Activated CD8-positive, alpha-beta T cell treated with anti-CD3 and anti-CD28 coated beads, Interleukin-2, amount 10 ng/mL, durations not matched to agents 7 days and 5 days (primary cell): Measurements from ENCODE around the gene BLTP2. TPM values are rescaled to one million over a fixed set of nuclear protein-coding genes. Genes with fewer than 3 reads are reported as not detected.
"Not testable (repeated sequence)": the region's sequence is repeated elsewhere in the genome, so short reads cannot be mapped to it uniquely, and the experiment has no call there.

Experiments used
- ATAC-seq: fragments of 150-1000 bp; cut with Tn5 transposase; one replicate; pipeline ENCODE4 v1.10.0; 2021; ENCODE audit warnings: moderate library complexity
- CTCF ChIA-PET: fragments of 350-600 bp; sonication (Branson Sonifier 250); formaldehyde crosslinking; loops from one replicate; lab custom pipeline; 2021; ENCODE audit warnings: antibody characterized with exemption; lab: Charles Lee
- POLR2A ChIA-PET: fragments of 350-600 bp; sonication (Branson Sonifier 250); formaldehyde crosslinking; loops from one replicate; lab custom pipeline; 2021; ENCODE audit warnings: antibody characterized with exemption; lab: Charles Lee
- DNase-seq: peaks from one replicate; pipeline ENCODE4 v3.0.0-alpha.2; 2020
- H3K27ac Mint-ChIP-seq: one replicate; pipeline ENCODE4 v1.8.0; 2021; ENCODE audit warnings: mild to moderate bottlenecking, mixed read lengths
- H3K27me3 Mint-ChIP-seq: one replicate; pipeline ENCODE4 v1.8.0; 2021; ENCODE audit warnings: low read depth, mixed read lengths
- H3K36me3 Mint-ChIP-seq: one replicate; pipeline ENCODE4 v1.8.0; 2021; ENCODE audit warnings: low read depth, mixed read lengths
- H3K4me1 Mint-ChIP-seq: one replicate; pipeline ENCODE4 v1.8.0; 2021; ENCODE audit warnings: low read depth, mixed read lengths
- H3K4me3 Mint-ChIP-seq: one replicate; pipeline ENCODE4 v1.8.0; 2021; ENCODE audit warnings: mild to moderate bottlenecking, mixed read lengths
- H3K9me3 Mint-ChIP-seq: one replicate; pipeline ENCODE4 v1.8.0; 2022; ENCODE audit warnings: mixed read lengths; ENCODE audit not compliant: insufficient read depth
- total RNA-seq, 2 experiments: library from RNA; stranded (reverse); gene quantifications; one replicate each; pipeline ENCODE4 v1.2.3, GENCODE V29; 2021

The BLTP2 gene
- total RNA-seq, 2 experiments from 2014 or later, result 162 to 169 TPM

DNA sequence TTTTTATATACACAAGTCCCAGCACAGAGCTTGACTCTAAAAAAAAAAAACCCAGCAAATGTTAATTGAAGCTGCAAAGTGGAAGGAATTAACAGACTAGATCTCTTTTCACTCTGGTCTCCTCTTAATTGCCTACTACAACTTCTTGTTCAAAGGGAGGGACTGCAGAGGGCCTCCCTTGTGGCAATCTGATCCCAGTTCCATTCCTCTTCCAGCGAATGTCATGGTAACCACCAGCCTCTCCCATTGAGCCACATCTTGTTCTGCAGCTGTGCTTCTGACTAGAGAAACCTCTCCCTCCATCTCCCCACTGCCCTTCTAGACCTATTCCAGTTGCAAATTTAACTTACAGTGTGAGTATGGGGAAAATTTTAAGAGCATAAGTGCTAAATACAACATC is 22.9 kb upstream of the BLTP2 start:
- H3K4me3 Mint-ChIP-seq, result no peak overlapping the region
- no peaks in the 10 kb centered on the region for H3K9me3 Mint-ChIP-seq
- ChIA-PET CTCF (interaction anchor here (0.8 to 1.6 kb wide), 4 partner anchors 15 to 24 kb away, joined by 3 to 11 read pairs (median 4); no protein-coding TSS in a partner anchor), POLR2A (interaction anchor here (0.9 to 1.3 kb wide), 2 partner anchors 21 to 23 kb away, joined by 3 to 4 read pairs; partner anchors contain the start of gene BLTP2)
- ATAC-seq (no peak), DNase-seq (no peak)
- peaks cover 38% of the 10 kb centered on the region for H3K36me3 Mint-ChIP-seq
- no peak overlapping the region for H3K27ac Mint-ChIP-seq
- H3K4me1 Mint-ChIP-seq, result peaks cover 34% of the 10 kb centered on the region
- H3K27me3 Mint-ChIP-seq, result no peaks in the 10 kb centered on the region

DNA sequence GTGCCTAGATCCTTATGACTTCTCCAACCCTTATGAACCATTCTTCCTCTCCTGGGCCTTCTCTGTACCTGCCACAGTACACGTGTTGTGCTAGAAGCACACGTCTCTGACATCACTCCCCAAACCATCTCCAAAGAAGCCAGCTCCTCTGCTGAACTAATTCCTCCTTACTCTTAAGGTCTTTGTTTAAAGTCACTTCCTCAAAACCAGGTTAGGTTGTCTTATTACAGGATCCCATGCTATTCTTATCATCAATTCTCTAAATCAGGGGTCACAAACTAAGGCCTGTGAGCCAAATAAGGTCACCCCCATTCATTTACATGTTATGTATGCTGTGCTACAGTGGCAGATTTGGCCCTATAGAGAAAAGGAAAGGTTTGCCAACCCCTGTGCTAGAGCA is 21.0 kb upstream of the BLTP2 start:
- ChIA-PET POLR2A (interaction anchor here (0.7 kb wide), 1 partner anchor 21 kb away, joined by 3 read pairs; the partner anchor contains the start of gene BLTP2), CTCF (no interaction called here)
- DNase-seq (no peak), ATAC-seq (no peak)
- H3K9me3 Mint-ChIP-seq, result no peaks in the 10 kb centered on the region
- H3K27ac Mint-ChIP-seq, result no peak overlapping the region
- H3K4me1 Mint-ChIP-seq, result peaks cover 36% of the 10 kb centered on the region
- no peaks in the 10 kb centered on the region for H3K27me3 Mint-ChIP-seq
- H3K4me3 Mint-ChIP-seq, result no peak overlapping the region
- peaks cover 36% of the 10 kb centered on the region for H3K36me3 Mint-ChIP-seq

DNA sequence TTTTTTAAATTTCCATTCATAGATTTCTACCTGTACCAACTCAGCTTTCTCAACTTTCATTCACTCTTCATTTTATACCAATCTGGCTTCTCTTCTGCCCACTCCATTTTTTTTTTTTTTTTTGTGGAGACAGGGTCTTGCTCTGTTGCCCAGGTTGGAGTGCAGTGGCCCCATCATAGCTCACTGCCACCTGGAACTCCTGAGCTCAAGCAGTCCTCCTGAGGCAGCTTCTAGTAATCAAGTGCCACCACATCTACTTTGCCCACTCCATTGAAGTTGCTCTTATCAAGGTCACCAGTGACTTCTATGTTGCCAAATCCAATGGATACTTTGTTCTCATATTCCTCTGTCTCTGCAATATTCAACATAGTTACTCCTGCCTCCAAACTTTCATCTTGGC is 18.8 kb upstream of the BLTP2 start:
- DNase-seq (no peak), ATAC-seq (no peak)
- peak overlapping the region; percentile 99 for H3K4me3 Mint-ChIP-seq
- H3K27ac Mint-ChIP-seq, result peak overlapping the region; percentile 100
- peaks cover 46% of the 10 kb centered on the region for H3K4me1 Mint-ChIP-seq
- no peaks in the 10 kb centered on the region for H3K27me3 Mint-ChIP-seq
- H3K36me3 Mint-ChIP-seq, result peaks cover 44% of the 10 kb centered on the region
- ChIA-PET CTCF (interaction anchor here (5.3 kb wide), 1 partner anchor 19 kb away, joined by 104 read pairs; the partner anchor contains the start of gene BLTP2), POLR2A (no interaction called here)
- H3K9me3 Mint-ChIP-seq, result no peaks in the 10 kb centered on the region

DNA sequence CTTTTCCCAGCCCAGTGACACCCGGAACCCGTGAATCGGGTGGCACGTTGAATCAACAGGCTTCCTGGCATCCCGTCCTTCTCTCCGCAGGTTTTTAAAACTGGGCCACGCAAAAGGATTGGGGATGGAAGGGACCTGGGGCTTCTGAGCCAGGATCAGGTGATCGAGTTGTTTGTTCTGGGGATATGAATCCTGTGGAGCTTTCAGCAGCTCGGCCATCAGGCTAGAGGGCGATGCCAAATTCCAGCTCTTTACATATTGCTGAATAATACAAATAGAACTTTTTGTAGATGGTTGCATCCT is 17.5 kb upstream of the BLTP2 start:
- Mint-ChIP-seq H3K27ac (peak overlapping the region; percentile 100), H3K9me3 (no peaks in the 10 kb centered on the region), H3K36me3 (peaks cover 46% of the 10 kb centered on the region), H3K4me1 (peaks cover 37% of the 10 kb centered on the region), H3K4me3 (peak overlapping the region; percentile 99), H3K27me3 (no peaks in the 10 kb centered on the region)
- ATAC-seq (no peak), DNase-seq (no peak)
- POLR2A ChIA-PET, result interaction anchor here (0.9 to 2.9 kb wide), 10 partner anchors 17 to 327 kb away, joined by 3 to 67 read pairs (median 4); partner anchors contain the start of genes BLTP2, IFT20, PROCA1 and RPL23A
- CTCF ChIA-PET, result interaction anchor here (1.1 to 5.3 kb wide), 7 partner anchors 11 to 149 kb away, joined by 3 to 104 read pairs (median 8); partner anchors contain the start of genes BLTP2 and TLCD1

DNA sequence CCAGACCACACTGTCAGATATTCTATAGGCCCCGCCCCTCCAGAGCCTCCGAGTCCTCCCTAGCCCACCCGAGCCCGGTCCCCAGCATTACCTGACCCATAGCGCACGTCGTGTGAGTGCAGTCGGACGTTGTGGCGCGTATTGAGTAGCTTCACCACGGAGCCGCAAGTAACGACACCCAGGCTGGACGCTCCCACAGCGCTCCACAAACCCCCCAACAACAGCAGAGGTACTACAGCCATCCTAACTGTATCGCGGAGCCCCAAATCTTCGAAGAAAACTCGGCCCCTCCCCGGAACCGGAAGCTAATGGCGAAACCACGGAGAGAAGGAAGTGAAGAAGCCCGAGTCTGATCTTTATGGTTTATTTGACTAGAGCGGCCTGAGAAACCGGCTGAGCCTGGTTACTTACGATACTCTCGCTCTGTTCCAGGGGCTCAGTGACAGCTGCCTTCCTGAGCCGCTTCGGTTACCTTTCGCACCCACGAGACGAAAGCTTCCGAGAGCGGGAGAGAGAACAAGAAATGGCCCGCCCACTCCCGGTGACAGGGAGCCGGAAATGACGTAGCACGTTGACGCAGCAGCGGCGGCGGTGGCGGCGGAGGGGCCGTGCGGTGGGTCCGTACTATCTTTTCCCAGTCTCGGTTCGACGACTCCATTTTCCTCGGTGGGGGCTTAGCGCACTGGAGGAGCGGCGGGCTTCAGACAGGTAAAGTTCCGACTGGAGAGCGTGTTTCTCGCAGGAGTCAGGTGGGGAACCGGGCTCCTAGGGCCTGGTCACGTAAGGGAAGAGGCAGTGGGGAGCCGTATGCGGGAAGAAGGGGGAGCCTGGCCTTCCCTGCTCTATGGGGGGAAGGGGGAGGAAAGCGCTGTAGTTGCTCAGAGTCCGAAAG is 16.9 kb upstream of the BLTP2 start, which contains the start of the genes SDF2 and SUPT6H:
Gene SDF2 (minus strand): TSS at position 272 of the 892 bp plus-strand sequence. CDS start 30 bp downstream, at position 242.
Gene SUPT6H (plus strand): TSS at position 571 of the 892 bp plus-strand sequence. CDS start 11,197 bp downstream, outside the sequence.
- peaks cover 45% of the 10 kb centered on the region for H3K36me3 Mint-ChIP-seq
- CTCF ChIA-PET, result interaction anchor here (0.8 to 5.3 kb wide), 19 partner anchors 10 to 488 kb away, joined by 3 to 104 read pairs (median 3); partner anchors contain the start of genes BLTP2, PIGS and TLCD1
- DNase-seq (peak; percentile 96), ATAC-seq (peak; percentile 90)
- POLR2A ChIA-PET, result interaction anchor here (0.6 to 2.9 kb wide), 19 partner anchors 9 to 326 kb away, joined by 3 to 67 read pairs (median 4); partner anchors contain the start of genes ALDOC, BLTP2, IFT20 and PROCA1
- H3K27me3 Mint-ChIP-seq, result no peaks in the 10 kb centered on the region
- peaks cover 36% of the 10 kb centered on the region for H3K4me1 Mint-ChIP-seq
- H3K9me3 Mint-ChIP-seq, result no peaks in the 10 kb centered on the region
- peak within 1 kb of the TSS; percentile 100 for H3K27ac Mint-ChIP-seq
- peak within 1 kb of the TSS; percentile 99 for H3K4me3 Mint-ChIP-seq

DNA sequence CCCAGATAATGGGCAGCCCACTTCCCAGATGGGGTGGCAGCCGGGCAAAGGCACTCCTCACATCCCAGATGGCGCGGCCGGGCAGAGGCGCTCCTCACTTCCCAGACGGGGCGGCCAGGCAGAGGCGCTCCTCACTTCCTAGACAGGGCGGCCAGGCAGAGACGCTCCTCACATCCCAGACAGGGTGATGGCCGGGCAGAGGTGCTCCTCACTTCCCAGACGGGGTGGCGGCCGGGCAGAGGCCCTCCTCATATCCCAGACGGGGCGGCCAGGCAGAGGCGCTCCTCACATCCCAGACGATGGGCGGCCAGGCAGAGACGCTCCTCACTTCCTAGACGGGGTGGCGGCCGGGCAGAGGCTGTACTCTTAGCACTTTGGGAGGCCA is 14.5 kb upstream of the BLTP2 start:
- ATAC-seq, POLR2A ChIA-PET, H3K27me3 Mint-ChIP-seq, H3K4me3 Mint-ChIP-seq, DNase-seq, H3K9me3 Mint-ChIP-seq, H3K27ac Mint-ChIP-seq: not testable (repeated sequence)
- peaks cover 46% of the 10 kb centered on the region for H3K36me3 Mint-ChIP-seq
- CTCF ChIA-PET, result interaction anchor here (5.3 kb wide), 1 partner anchor 15 kb away, joined by 104 read pairs; the partner anchor contains the start of gene BLTP2
- H3K4me1 Mint-ChIP-seq, result peaks cover 29% of the 10 kb centered on the region

DNA sequence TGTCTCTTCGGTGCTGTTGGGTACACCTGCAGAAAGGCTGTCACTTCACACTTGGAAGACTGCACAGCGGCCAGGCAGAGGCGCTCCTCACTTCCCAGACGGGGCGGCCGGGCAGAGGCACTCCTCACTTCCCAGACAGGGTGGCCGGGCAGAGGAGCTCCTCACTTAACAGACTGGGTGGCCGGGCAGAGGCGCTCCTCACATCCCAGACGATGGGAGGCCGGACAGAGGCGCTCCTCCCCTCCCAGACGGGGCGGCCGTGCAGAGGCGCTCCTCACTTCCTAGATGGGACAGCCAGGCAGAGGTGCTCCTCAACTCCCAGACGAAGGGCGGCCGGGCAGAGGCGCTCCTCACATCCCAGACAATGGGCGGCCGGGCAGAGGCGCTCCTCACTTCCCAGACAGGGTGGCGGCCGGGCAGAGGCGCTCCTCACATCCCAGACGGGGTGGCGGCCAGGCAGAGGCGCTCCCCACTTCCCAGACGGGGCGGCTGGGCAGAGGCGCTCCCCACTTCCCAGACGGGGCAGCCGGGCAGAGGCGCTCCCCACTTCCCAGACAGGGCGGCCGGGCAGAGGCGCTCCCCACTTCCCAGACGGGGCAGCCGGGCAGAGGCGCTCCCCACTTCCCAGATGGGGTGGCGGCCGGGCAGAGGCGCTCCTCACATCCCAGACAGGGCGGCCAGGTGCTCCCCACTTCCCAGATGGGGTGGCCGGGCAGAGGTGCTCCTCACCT is 14.0 kb upstream of the BLTP2 start:
- H3K9me3 Mint-ChIP-seq, ATAC-seq, CTCF ChIA-PET, H3K4me3 Mint-ChIP-seq, H3K27ac Mint-ChIP-seq, POLR2A ChIA-PET, DNase-seq, H3K27me3 Mint-ChIP-seq: not testable (repeated sequence)
- peaks cover 46% of the 10 kb centered on the region for H3K36me3 Mint-ChIP-seq
- peaks cover 26% of the 10 kb centered on the region for H3K4me1 Mint-ChIP-seq

DNA sequence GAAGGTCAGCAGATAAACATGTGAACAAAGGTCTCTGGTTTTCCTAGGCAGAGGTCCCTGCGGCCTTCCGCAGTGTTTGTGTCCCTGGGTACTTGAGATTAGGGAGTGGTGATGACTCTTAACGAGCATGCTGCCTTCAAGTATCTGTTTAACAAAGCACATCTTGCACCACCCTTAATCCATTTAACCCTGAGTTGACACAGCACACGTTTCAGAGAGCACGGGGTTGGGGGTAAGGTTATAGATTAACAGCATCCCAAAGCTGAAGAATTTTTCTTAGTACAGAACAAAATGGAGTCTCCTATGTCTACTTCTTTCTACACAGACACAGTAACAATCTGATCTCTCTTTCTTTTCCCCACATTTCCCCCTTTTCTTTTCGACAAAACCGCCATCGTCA is 13.4 kb upstream of the BLTP2 start:
- Mint-ChIP-seq H3K36me3 (peaks cover 43% of the 10 kb centered on the region), H3K4me1 (peaks cover 21% of the 10 kb centered on the region)
- H3K9me3 Mint-ChIP-seq, H3K4me3 Mint-ChIP-seq, ATAC-seq, POLR2A ChIA-PET, H3K27me3 Mint-ChIP-seq, DNase-seq, H3K27ac Mint-ChIP-seq: not testable (repeated sequence)
- CTCF ChIA-PET, result interaction anchor here (2.0 kb wide), 1 partner anchor 11 kb away, joined by 9 read pairs; no protein-coding TSS in a partner anchor

DNA sequence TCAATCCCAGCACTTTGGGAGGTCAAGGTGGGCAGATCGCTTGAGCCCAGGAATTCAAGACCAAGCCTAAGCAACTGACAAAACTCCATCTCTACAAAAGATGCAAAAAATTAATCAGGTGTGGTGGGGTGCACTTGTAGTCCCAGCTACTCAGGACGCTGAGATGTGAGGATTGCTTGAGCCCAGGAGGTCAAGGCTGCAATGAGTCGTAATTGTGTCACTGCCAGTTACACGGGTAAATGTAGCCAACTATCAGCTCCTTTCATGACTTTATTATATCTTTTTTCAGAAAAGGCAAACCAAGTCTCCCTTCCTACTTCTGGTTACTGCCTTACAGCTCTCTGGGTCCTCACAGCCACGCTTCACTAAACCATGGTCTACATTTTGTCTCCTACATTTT is 12.8 kb upstream of the BLTP2 start:
- no peak for DNase-seq
- CTCF ChIA-PET, result interaction anchor here (0.8 to 2.0 kb wide), 2 partner anchors 9 to 11 kb away, joined by 4 to 9 read pairs; no protein-coding TSS in a partner anchor
- no peak overlapping the region for H3K27ac Mint-ChIP-seq
- peaks cover 16% of the 10 kb centered on the region for H3K4me1 Mint-ChIP-seq
- no peak for ATAC-seq
- POLR2A ChIA-PET, result no interaction called here
- H3K36me3 Mint-ChIP-seq, result peaks cover 45% of the 10 kb centered on the region
- H3K27me3 Mint-ChIP-seq, result no peaks in the 10 kb centered on the region
- H3K4me3 Mint-ChIP-seq, result no peak overlapping the region
- no peaks in the 10 kb centered on the region for H3K9me3 Mint-ChIP-seq

DNA sequence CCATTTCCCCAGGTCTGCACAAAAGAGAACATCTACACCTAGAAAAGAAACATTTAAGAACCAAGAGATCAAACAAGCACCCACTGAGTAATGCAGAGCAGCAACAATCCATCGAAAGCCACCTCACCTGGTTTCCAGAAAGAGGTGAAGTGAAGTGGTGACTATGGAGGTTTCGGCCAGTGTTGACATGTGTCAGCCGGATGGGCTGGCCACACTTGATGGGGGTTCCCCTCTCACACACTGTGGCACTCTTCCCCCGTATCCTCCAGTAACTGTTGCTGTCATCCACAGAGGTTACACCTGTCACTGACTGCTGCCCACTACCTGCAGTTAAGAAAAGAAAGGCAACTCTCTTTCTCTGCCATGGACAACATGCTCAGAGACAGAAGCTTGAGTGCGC is 10.2 kb upstream of the BLTP2 start:
- H3K4me1 Mint-ChIP-seq, result peaks cover 7% of the 10 kb centered on the region
- H3K36me3 Mint-ChIP-seq, result peaks cover 43% of the 10 kb centered on the region
- ChIA-PET CTCF (interaction anchor here (0.6 kb wide), 1 partner anchor 8 kb away, joined by 3 read pairs; no protein-coding TSS in a partner anchor), POLR2A (interaction anchor here (0.7 kb wide), 1 partner anchor 17 kb away, joined by 3 read pairs; no protein-coding TSS in a partner anchor)
- H3K4me3 Mint-ChIP-seq, result no peak overlapping the region
- DNase-seq, result no peak
- ATAC-seq, result no peak
- H3K27me3 Mint-ChIP-seq, result no peaks in the 10 kb centered on the region
- no peak overlapping the region for H3K27ac Mint-ChIP-seq
- H3K9me3 Mint-ChIP-seq, result no peaks in the 10 kb centered on the region

DNA sequence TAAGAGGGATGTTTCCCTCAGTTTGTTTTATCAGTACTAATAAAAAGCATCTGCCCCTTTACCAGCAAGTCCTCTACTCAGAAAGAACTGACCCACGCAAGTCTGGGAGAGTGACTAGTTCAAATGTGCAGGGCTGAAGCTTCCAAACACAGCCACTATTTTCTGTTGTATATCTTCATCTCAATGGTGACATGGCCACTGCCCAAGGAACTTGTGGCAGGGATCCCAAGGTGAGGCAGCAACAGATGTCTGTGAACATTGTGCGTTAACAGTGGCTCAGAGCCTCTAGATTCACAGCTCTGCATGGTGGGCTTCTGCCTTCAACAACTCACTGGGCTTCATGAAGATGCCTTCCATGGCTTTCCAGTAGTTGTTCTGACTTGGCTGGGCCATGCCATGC is 3.7 kb upstream of the BLTP2 start:
- peaks cover 47% of the 10 kb centered on the region for H3K36me3 Mint-ChIP-seq
- peaks cover 23% of the 10 kb centered on the region for H3K4me1 Mint-ChIP-seq
- no peaks in the 10 kb centered on the region for H3K27me3 Mint-ChIP-seq
- ATAC-seq (no peak), DNase-seq (no peak)
- H3K9me3 Mint-ChIP-seq, result no peaks in the 10 kb centered on the region
- POLR2A ChIA-PET, result interaction anchor here (1.2 to 2.1 kb wide), 3 partner anchors 13 to 71 kb away, joined by 3 to 12 read pairs (median 5); partner anchors contain the start of genes RPL23A, SDF2 and SUPT6H
- CTCF ChIA-PET, result interaction anchor here (0.9 to 1.6 kb wide), 5 partner anchors 9 to 102 kb away, joined by 4 to 11 read pairs (median 5); partner anchors contain the start of genes SDF2 and SUPT6H
- no peak overlapping the region for H3K4me3 Mint-ChIP-seq
- no peak overlapping the region for H3K27ac Mint-ChIP-seq
